Vagina (tissue), 2 donors: Measurements from ENCODE around the gene PPP5C.

Source experiments
- POLR2A ChIP-seq, 2 donors: fragments of 450-650 bp; IDR thresholded peaks; one replicate each; pipeline ENCODE4 v1.6.1; 2017; ENCODE audit warnings: antibody characterized with exemption in 2 of 2, mild to moderate bottlenecking in 2 of 2, moderate library complexity in 2 of 2
- TF ChIP-seq, protein P1 (sequence below), 3 experiments: fragments of 450-650 bp in 2 of 3; fragments of 200-600 bp in 1 of 3; sonication (generic) in 1 of 3; IDR thresholded peaks; one replicate each; pipeline ENCODE4 v1.5.1; 2017 to 2019; ENCODE audit warnings: antibody characterized with exemption in 3 of 3, mild to moderate bottlenecking in 2 of 3, moderate library complexity in 2 of 3

DNA sequence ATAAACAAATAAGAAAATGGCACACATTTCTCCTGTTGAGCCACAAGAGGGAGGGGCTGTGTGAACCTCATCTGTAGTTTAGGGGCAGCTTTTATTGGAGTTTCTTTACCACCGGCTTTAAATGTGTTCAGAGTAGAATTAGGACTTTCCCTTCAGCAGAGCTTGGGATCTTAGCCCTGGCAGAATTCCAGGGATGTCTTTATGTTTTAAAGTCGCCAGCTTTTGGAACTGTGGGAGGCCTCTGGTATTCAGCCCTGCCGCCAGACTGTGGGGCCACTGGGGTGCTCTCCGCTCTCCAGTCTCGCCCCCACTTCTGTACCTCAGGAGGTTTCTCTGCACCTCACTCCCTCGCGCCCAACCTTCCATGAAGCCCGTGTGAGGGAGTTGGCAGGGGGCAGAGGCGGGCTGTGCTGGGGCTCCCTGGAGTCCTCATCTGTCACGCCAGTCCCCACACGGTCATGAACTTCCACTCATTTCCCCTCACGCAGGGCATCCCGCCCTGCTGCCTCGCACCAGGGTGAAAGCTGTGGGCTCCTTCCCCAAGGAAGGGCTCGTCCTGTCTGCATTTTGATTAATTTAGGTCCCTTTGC lies 35.0 kb downstream of the PPP5C start:
- TF ChIP-seq POLR2A (IDR thresholded peaks at IDR 0.05): no peak
- TF ChIP-seq, protein P1, sequence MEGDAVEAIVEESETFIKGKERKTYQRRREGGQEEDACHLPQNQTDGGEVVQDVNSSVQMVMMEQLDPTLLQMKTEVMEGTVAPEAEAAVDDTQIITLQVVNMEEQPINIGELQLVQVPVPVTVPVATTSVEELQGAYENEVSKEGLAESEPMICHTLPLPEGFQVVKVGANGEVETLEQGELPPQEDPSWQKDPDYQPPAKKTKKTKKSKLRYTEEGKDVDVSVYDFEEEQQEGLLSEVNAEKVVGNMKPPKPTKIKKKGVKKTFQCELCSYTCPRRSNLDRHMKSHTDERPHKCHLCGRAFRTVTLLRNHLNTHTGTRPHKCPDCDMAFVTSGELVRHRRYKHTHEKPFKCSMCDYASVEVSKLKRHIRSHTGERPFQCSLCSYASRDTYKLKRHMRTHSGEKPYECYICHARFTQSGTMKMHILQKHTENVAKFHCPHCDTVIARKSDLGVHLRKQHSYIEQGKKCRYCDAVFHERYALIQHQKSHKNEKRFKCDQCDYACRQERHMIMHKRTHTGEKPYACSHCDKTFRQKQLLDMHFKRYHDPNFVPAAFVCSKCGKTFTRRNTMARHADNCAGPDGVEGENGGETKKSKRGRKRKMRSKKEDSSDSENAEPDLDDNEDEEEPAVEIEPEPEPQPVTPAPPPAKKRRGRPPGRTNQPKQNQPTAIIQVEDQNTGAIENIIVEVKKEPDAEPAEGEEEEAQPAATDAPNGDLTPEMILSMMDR (IDR thresholded peaks at IDR 0.05): no peak
